ENCODE measurements around the gene DGAT2L6.

DGAT2L6 gene

GRCh38 chrX:70231666-70232065 is 54.4 kb downstream of the DGAT2L6 start:
- no peaks in the 10 kb centered on the region for H3F3A ChIP-seq (ENCODE audit: low read depth)
- H3K4me3 ChIP-seq (ENCODE audit: low read length, poor library complexity, severe bottlenecking), result no peak overlapping the region
- H3K27me3 ChIP-seq (ENCODE audit: insufficient read depth, low read length, poor library complexity, severe bottlenecking), result no peaks in the 10 kb centered on the region
- H2AFZ ChIP-seq (ENCODE audit: low read length), result no peak overlapping the region
- TF ChIP-seq CTCF (conservative IDR thresholded peaks at IDR 0.05; ENCODE audit: low read length), result no peak
- TF ChIP-seq EZH2phosphoT487 (IDR thresholded peaks at IDR 0.05; ENCODE audit: borderline replicate concordance), result no peak
- no peaks in the 10 kb centered on the region for H4K20me1 ChIP-seq (ENCODE audit: insufficient read depth, low read length, poor library complexity, severe bottlenecking)
- no peaks in the 10 kb centered on the region for H3K9me3 ChIP-seq (ENCODE audit: insufficient read depth, low read depth, low read length)
- no peaks in the 10 kb centered on the region for H3K79me2 ChIP-seq (ENCODE audit: insufficient read depth, low read length)
- no peaks in the 10 kb centered on the region for H3K9me2 ChIP-seq (replicated peaks; ENCODE audit: low read depth, low read length)
- H3K4me1 ChIP-seq (ENCODE audit: insufficient read depth, low read length, poor library complexity, severe bottlenecking), result no peaks in the 10 kb centered on the region
- no peaks in the 10 kb centered on the region for H3K36me3 ChIP-seq (ENCODE audit: insufficient read depth, low read length)
- H3K4me2 ChIP-seq (ENCODE audit: low read depth, low read length, poor library complexity, severe bottlenecking), result no peak overlapping the region
- no peak overlapping the region for H3K9ac ChIP-seq (ENCODE audit: low read depth, low read length, poor library complexity, severe bottlenecking)

- Histone ChIP-seq H3K9me2 (replicated peaks; ENCODE audit: low read depth, low read length) (no peaks in the 10 kb centered on the region), H3K4me3 (ENCODE audit: low read length, poor library complexity, severe bottlenecking) (no peak within 1 kb of the TSS), H4K20me1 (ENCODE audit: insufficient read depth, low read length, poor library complexity, severe bottlenecking) (no peaks in the 10 kb centered on the region), H3K4me1 (ENCODE audit: insufficient read depth, low read length, poor library complexity, severe bottlenecking) (no peaks in the 10 kb centered on the region), H2AFZ (ENCODE audit: low read length) (no peak within 1 kb of the TSS), H3K79me2 (ENCODE audit: insufficient read depth, low read length) (no peaks in the 10 kb centered on the region), H3K4me2 (ENCODE audit: low read depth, low read length, poor library complexity, severe bottlenecking) (no peak within 1 kb of the TSS), H3K9me3 (ENCODE audit: insufficient read depth, low read depth, low read length) (no peaks in the 10 kb centered on the region), H3K27me3 (ENCODE audit: insufficient read depth, low read length, poor library complexity, severe bottlenecking) (no peaks in the 10 kb centered on the region), H3F3A (ENCODE audit: low read depth) (no peaks in the 10 kb centered on the region), H3K9ac (ENCODE audit: low read depth, low read length, poor library complexity, severe bottlenecking) (no peak within 1 kb of the TSS), H3K36me3 (ENCODE audit: insufficient read depth, low read length) (no peaks in the 10 kb centered on the region)
- no peak for TF ChIP-seq CTCF (conservative IDR thresholded peaks at IDR 0.05; ENCODE audit: low read length)
- no peak for TF ChIP-seq EZH2phosphoT487 (IDR thresholded peaks at IDR 0.05; ENCODE audit: borderline replicate concordance)
Measured at GRCh38 chrX:70234355-70234754, 57.1 kb downstream of the DGAT2L6 start, which contains the start of gene AWAT1. AWAT1 (plus strand) TSS chrX:70234655; CDS start chrX:70234696, 41 bp downstream.

DNA sequence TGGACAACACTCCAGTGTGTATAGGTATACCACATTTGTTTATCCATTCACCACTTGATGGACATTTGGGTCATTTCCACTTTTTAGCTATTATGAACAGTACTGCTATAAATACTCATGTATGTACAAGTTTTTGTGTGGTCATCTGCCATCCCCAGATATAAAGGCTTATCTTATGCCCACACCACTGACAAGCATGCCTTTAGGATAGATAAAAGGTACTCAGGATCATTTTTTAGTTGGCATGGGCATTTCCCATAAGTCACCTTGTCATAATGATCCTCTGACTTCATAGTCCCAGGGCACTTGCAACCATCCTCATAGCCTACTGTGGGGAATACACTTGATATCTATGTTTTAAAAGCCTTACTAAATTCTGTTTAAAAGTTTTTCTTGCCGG is 63.5 kb downstream of the DGAT2L6 start:
- H4K20me1 ChIP-seq (ENCODE audit: insufficient read depth, low read length, poor library complexity, severe bottlenecking), result no peaks in the 10 kb centered on the region
- no peaks in the 10 kb centered on the region for H3K36me3 ChIP-seq (ENCODE audit: insufficient read depth, low read length)
- no peaks in the 10 kb centered on the region for H3K9me3 ChIP-seq (ENCODE audit: insufficient read depth, low read depth, low read length)
- no peaks in the 10 kb centered on the region for H3K79me2 ChIP-seq (ENCODE audit: insufficient read depth, low read length)
- H3K4me2 ChIP-seq (ENCODE audit: low read depth, low read length, poor library complexity, severe bottlenecking), result no peak overlapping the region
- H3K27me3 ChIP-seq (ENCODE audit: insufficient read depth, low read length, poor library complexity, severe bottlenecking), result no peaks in the 10 kb centered on the region
- H3K9ac ChIP-seq (ENCODE audit: low read depth, low read length, poor library complexity, severe bottlenecking), result no peak overlapping the region
- TF ChIP-seq EZH2phosphoT487 (IDR thresholded peaks at IDR 0.05; ENCODE audit: borderline replicate concordance), result no peak
- no peak for TF ChIP-seq CTCF (conservative IDR thresholded peaks at IDR 0.05; ENCODE audit: low read length)
- H2AFZ ChIP-seq (ENCODE audit: low read length), result no peak overlapping the region
- no peaks in the 10 kb centered on the region for H3F3A ChIP-seq (ENCODE audit: low read depth)
- no peaks in the 10 kb centered on the region for H3K4me1 ChIP-seq (ENCODE audit: insufficient read depth, low read length, poor library complexity, severe bottlenecking)
- H3K9me2 ChIP-seq (replicated peaks; ENCODE audit: low read depth, low read length), result no peaks in the 10 kb centered on the region
- no peak overlapping the region for H3K4me3 ChIP-seq (ENCODE audit: low read length, poor library complexity, severe bottlenecking)
